CD4-positive, alpha-beta T cell (primary cell): ENCODE results near the gene CEACAM5. TPM values are rescaled to one million over a fixed set of nuclear protein-coding genes. Genes with fewer than 3 reads are reported as not detected.
"Not testable (repeated sequence)": the region's sequence is repeated elsewhere in the genome, so short reads cannot be mapped to it uniquely, and the experiment has no call there.

ENCODE experiments used
- ATAC-seq: fragments of 200-7000 bp; cut with Tn5 transposase; one replicate; pipeline ENCODE4 v1.10.0; 2022; ENCODE audit warnings: mild to moderate bottlenecking; ENCODE audit not compliant: poor library complexity
- CTCF ChIA-PET: fragments of 350-600 bp; sonication (Branson Sonifier 250); formaldehyde crosslinking; loops from one replicate; lab custom pipeline; 2021; ENCODE audit warnings: antibody characterized with exemption, inconsistent platforms; lab: Charles Lee
- POLR2A ChIA-PET: fragments of 350-600 bp; sonication (Branson Sonifier 250); formaldehyde crosslinking; loops from one replicate; lab custom pipeline; 2021; ENCODE audit warnings: antibody characterized with exemption, inconsistent platforms; lab: Charles Lee
- DNase-seq, 14 experiments: peaks; one replicate each; pipeline ENCODE4 v3.0.0-alpha.2; 2013 to 2020; ENCODE audit warnings: mixed read lengths in 2 of 14
- H3K27ac ChIP-seq, 2 donors: one replicate each; pipeline versions ENCODE4 v1.5.1 to v1.7.0; 2013; ENCODE audit warnings: low read length in 2 of 2, low read depth in 1 of 2, mild to moderate bottlenecking in 1 of 2
- H3K27me3 ChIP-seq, 2 experiments: 1 replicate in 1 of 2; 2 replicates in 1 of 2; pipeline versions ENCODE4 v1.6.1 to v1.7.0; 2013; ENCODE audit warnings: low read length in 2 of 2, control low read depth in 1 of 2, mild to moderate bottlenecking in 1 of 2, moderate library complexity in 1 of 2; ENCODE audit not compliant: insufficient read depth in 2 of 2, control insufficient read depth in 1 of 2
- H3K36me3 ChIP-seq: one replicate; pipeline ENCODE4 v1.6.1; 2013; ENCODE audit warnings: low read length, control low read depth; ENCODE audit not compliant: insufficient read depth
- H3K4me1 ChIP-seq: one replicate; pipeline ENCODE4 v1.6.1; 2013; ENCODE audit warnings: low read length, control low read depth; ENCODE audit not compliant: insufficient read depth
- H3K4me3 ChIP-seq: one replicate; pipeline ENCODE4 v1.5.1; 2013; ENCODE audit warnings: mild to moderate bottlenecking, low read length, moderate library complexity
- H3K9me3 ChIP-seq, 2 experiments: 1 replicate in 1 of 2; 2 replicates in 1 of 2; pipeline versions ENCODE4 v1.6.1 to v1.7.0; 2013; ENCODE audit warnings: low read length in 2 of 2, mild to moderate bottlenecking in 2 of 2, control low read depth in 1 of 2, moderate library complexity in 1 of 2; ENCODE audit not compliant: control insufficient read depth in 1 of 2, insufficient read depth in 1 of 2
- H3K27ac Mint-ChIP-seq: one replicate; pipeline ENCODE4 v1.8.0; 2020; ENCODE audit warnings: mixed read lengths
- H3K27me3 Mint-ChIP-seq: one replicate; pipeline ENCODE4 v1.8.0; 2021; ENCODE audit warnings: mixed read lengths
- H3K36me3 Mint-ChIP-seq: one replicate; pipeline ENCODE4 v1.8.0; 2021; ENCODE audit warnings: low read depth, mixed read lengths
- H3K4me1 Mint-ChIP-seq: one replicate; pipeline ENCODE4 v1.8.0; 2021; ENCODE audit warnings: low read depth, mixed read lengths
- H3K4me3 Mint-ChIP-seq: one replicate; pipeline ENCODE4 v1.8.0; 2020; ENCODE audit warnings: mild to moderate bottlenecking, mixed read lengths
- H3K9me3 Mint-ChIP-seq: one replicate; pipeline ENCODE4 v1.8.0; 2020; ENCODE audit warnings: mixed read lengths
- intact Hi-C, 2 experiments: fragments of 100-400 bp; cut with DNase I in 1 of 2; cut with micrococcal nuclease in 1 of 2; formaldehyde crosslinking; loops; one replicate each; pipeline versions ENCODE4 v1.15.1 to v1.9.0; 2023 to 2025; cut with DNase I, micrococcal nuclease
- total RNA-seq, 174 experiments: library from RNA in 2 of 174; stranded (reverse) in 2 of 174; gene quantifications; one replicate each; pipeline ENCODE4 v1.2.3 and lab custom pipeline; 2021 to 2026
- TF ChIP-seq, protein P1 (sequence below): fragments of 200-600 bp; IDR thresholded peaks from one replicate; pipeline ENCODE4 v1.8.0; 2022; ENCODE audit warnings: antibody characterized with exemption, mild to moderate bottlenecking

CEACAM5 gene
- total RNA-seq, 2 experiments from 2014 or later: not detected

GRCh38 chr19:41707871-41708371, 505 bp upstream of the CEACAM5 start:
- CTCF ChIA-PET: no interaction called here
- Histone ChIP-seq H3K27ac (no peak overlapping the region), H3K36me3 (no peaks in the 10 kb centered on the region), H3K4me3 (no peak overlapping the region), H3K4me1 (peaks cover 8% of the 10 kb centered on the region), H3K9me3 (peaks cover 0 to 14% of the 10 kb centered on the region in 2 experiments), H3K27me3 (peaks cover 22% of the 10 kb centered on the region in 2 experiments)
- POLR2A ChIA-PET: no interaction called here
- intact Hi-C loops: loop anchor here (1.0 to 5.0 kb wide), 2 partner anchors 38 to 66 kb away; no protein-coding TSS in a partner anchor
- TF ChIP-seq, protein P1, sequence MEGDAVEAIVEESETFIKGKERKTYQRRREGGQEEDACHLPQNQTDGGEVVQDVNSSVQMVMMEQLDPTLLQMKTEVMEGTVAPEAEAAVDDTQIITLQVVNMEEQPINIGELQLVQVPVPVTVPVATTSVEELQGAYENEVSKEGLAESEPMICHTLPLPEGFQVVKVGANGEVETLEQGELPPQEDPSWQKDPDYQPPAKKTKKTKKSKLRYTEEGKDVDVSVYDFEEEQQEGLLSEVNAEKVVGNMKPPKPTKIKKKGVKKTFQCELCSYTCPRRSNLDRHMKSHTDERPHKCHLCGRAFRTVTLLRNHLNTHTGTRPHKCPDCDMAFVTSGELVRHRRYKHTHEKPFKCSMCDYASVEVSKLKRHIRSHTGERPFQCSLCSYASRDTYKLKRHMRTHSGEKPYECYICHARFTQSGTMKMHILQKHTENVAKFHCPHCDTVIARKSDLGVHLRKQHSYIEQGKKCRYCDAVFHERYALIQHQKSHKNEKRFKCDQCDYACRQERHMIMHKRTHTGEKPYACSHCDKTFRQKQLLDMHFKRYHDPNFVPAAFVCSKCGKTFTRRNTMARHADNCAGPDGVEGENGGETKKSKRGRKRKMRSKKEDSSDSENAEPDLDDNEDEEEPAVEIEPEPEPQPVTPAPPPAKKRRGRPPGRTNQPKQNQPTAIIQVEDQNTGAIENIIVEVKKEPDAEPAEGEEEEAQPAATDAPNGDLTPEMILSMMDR: no peak
- H3K9me3 Mint-ChIP-seq: no peaks in the 10 kb centered on the region
- peaks cover 63% of the 10 kb centered on the region for H3K27me3 Mint-ChIP-seq
- H3K4me1 Mint-ChIP-seq: no peaks in the 10 kb centered on the region
- no peaks in the 10 kb centered on the region for H3K36me3 Mint-ChIP-seq
- no peak overlapping the region for H3K4me3 Mint-ChIP-seq
- ATAC-seq (no peak), DNase-seq (peak in 1 of 14 experiments; percentile 11)
- no peak overlapping the region for H3K27ac Mint-ChIP-seq

GRCh38 chr19:41709516-41709915, 1.1 kb downstream of the CEACAM5 start:
- ATAC-seq, H3K27ac Mint-ChIP-seq, H3K4me1 Mint-ChIP-seq, POLR2A ChIA-PET, H3K9me3 Mint-ChIP-seq, H3K27ac ChIP-seq, CTCF ChIA-PET, H3K4me3 Mint-ChIP-seq, H3K9me3 ChIP-seq, H3K36me3 ChIP-seq, H3K4me1 ChIP-seq, DNase-seq, H3K4me3 ChIP-seq, H3K36me3 Mint-ChIP-seq: not testable (repeated sequence)
- intact Hi-C loops: loop anchor here in 1 of 2 experiments (5.0 kb wide), 1 partner anchor 67 kb away; no protein-coding TSS in a partner anchor
- peaks cover 18 to 19% of the 10 kb centered on the region in 2 experiments for H3K27me3 ChIP-seq
- H3K27me3 Mint-ChIP-seq: peaks cover 73% of the 10 kb centered on the region

DNA sequence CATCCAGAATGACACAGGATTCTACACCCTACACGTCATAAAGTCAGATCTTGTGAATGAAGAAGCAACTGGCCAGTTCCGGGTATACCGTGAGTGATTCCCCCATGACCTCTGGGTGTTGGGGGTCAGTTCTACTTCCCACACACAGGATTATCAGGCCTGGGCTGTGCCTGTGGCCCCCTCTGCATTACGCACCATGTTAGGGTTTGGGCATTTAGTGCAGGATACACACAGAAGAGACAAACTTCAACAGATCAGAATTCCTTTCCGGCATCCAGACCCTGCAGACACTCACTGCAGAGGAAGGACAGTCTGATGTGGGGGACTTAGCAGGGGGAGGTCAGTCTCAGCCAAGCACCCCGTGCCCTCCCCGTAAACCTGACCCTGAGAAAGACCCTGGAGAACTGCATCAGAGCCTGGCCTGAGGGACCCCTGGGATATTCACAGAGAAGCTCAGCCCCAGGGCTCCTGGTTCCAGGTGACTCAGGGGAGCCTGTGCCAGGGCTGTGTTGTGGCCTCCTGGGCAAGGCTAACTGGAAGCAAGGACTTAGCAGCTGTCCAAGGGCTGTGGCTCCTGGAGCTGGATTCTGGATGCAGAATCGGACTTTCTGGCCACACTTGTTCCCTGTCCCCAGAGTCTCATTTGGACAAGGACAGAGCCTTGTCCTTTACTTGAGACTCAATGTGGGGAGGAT, 1.7 kb downstream of the CEACAM5 start:
- peaks cover 16 to 21% of the 10 kb centered on the region in 2 experiments for H3K27me3 ChIP-seq

More for the DNA sequence above, 1.7 kb downstream of the CEACAM5 start:
- H3K36me3 ChIP-seq: no peaks in the 10 kb centered on the region
- no peak overlapping the region for H3K4me3 ChIP-seq
- TF ChIP-seq, protein P1: no peak
- H3K27ac ChIP-seq: no peak overlapping the region
- ATAC-seq (no peak), DNase-seq (no peak)
- H3K36me3 Mint-ChIP-seq: no peaks in the 10 kb centered on the region
- POLR2A ChIA-PET: no interaction called here
- peaks cover 68% of the 10 kb centered on the region for H3K27me3 Mint-ChIP-seq
- H3K27ac Mint-ChIP-seq: no peak overlapping the region
- H3K9me3 Mint-ChIP-seq: no peaks in the 10 kb centered on the region
- H3K4me3 Mint-ChIP-seq: no peak overlapping the region
- intact Hi-C loops: loop anchor here in 1 of 2 experiments (5.0 kb wide), 1 partner anchor 68 kb away; no protein-coding TSS in a partner anchor
- CTCF ChIA-PET: no interaction called here
- no peaks in the 10 kb centered on the region for H3K4me1 Mint-ChIP-seq
- H3K4me1 ChIP-seq: peaks cover 8% of the 10 kb centered on the region
- peaks cover 0 to 8% of the 10 kb centered on the region in 2 experiments for H3K9me3 ChIP-seq
